Parathyroid adenoma (tissue), 2 donors: Measurements from ENCODE around the gene RANBP3.
"Not testable (repeated sequence)": the region's sequence is repeated elsewhere in the genome, so short reads cannot be mapped to it uniquely, and the experiment has no call there.

ENCODE experiments used
- H2AFZ ChIP-seq: fragments of 300-600 bp; sonication (generic); one replicate; pipeline ENCODE4 v1.7.0; 2017; ENCODE audit warnings: antibody characterized with exemption, mild to moderate bottlenecking
- H3K27ac ChIP-seq: fragments of 300-600 bp; sonication (generic); one replicate; pipeline ENCODE4 v1.7.0; 2017
- H3K27me3 ChIP-seq: fragments of 300-600 bp; sonication (generic); one replicate; pipeline ENCODE4 v1.7.0; 2017; ENCODE audit warnings: low read length; ENCODE audit not compliant: control insufficient read depth, insufficient read depth
- H3K36me3 ChIP-seq: fragments of 300-600 bp; sonication (generic); one replicate; pipeline ENCODE4 v1.7.0; 2017; ENCODE audit warnings: low read length; ENCODE audit not compliant: control insufficient read depth, insufficient read depth
- H3K4me1 ChIP-seq: fragments of 300-600 bp; sonication (generic); one replicate; pipeline ENCODE4 v1.7.0; 2017; ENCODE audit warnings: control low read depth
- H3K4me2 ChIP-seq: fragments of 300-600 bp; sonication (generic); one replicate; pipeline ENCODE4 v1.7.0; 2017; ENCODE audit warnings: low read length
- H3K4me3 ChIP-seq: fragments of 300-600 bp; sonication (generic); one replicate; pipeline ENCODE4 v1.7.0; 2017; ENCODE audit warnings: low read depth, low read length
- H3K79me2 ChIP-seq: fragments of 300-600 bp; sonication (generic); one replicate; pipeline ENCODE4 v1.7.0; 2017; ENCODE audit warnings: control low read depth
- H3K9ac ChIP-seq: fragments of 300-600 bp; sonication (generic); one replicate; pipeline ENCODE4 v1.7.0; 2017; ENCODE audit warnings: mild to moderate bottlenecking
- H3K9me3 ChIP-seq: fragments of 300-600 bp; sonication (generic); one replicate; pipeline ENCODE4 v1.7.0; 2017; ENCODE audit warnings: low read length; ENCODE audit not compliant: control insufficient read depth
- TF ChIP-seq, protein P1 (sequence below): fragments of 300-600 bp; sonication (generic); IDR thresholded peaks from one replicate; pipeline ENCODE4 v1.7.0; 2017; ENCODE audit warnings: antibody characterized with exemption, mild to moderate bottlenecking
- donor health status: primary hyperparathyroidism.

The RANBP3 gene

DNA sequence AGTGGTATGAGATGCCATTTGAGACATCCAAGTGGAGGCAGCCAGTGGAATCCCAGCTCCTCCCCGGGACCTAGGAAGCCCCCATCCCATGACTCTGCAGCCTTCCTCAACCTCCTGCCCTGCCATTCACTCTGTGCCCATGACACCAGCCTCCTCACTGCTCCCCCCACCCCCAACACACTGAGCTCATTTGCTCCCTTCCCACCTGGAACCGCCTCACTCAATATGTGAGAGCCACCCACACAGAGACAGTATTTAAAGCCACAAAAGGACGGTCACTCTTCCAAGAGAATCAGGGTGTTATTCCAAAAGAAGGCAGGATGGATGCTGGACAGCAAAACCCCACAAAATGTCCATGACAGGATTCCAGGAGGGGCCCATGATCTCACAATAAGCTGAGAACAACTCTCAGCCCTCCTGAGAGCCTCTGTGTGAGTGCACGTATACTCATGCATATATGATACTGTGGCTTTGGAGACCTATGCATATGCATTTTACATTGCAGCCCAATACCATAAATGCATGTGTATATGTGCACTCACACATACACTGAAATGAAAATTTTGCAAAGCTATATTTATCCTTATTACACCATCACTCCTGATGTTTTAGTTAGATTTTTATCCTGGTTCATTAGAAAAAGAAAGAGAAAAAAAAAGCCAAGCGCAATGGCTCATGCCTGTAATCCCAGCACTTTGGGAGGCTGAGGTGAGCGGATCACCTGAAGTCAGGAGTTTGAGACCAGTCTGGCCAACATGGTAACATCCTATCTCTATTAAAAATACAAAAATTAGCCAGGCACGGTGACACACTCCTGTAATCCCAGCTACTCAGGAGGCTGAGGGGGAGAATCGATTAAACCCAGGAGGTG is 10.8 kb upstream of the RANBP3 start:
- Histone ChIP-seq H3K27me3 (no peaks in the 10 kb centered on the region), H3K9me3 (no peaks in the 10 kb centered on the region), H3K4me2 (no peak overlapping the region), H3K9ac (no peak overlapping the region), H3K4me1 (peaks cover 7% of the 10 kb centered on the region), H3K79me2 (no peaks in the 10 kb centered on the region), H2AFZ (no peak overlapping the region), H3K27ac (no peak overlapping the region), H3K4me3 (no peak overlapping the region), H3K36me3 (no peaks in the 10 kb centered on the region)
- TF ChIP-seq, protein P1, sequence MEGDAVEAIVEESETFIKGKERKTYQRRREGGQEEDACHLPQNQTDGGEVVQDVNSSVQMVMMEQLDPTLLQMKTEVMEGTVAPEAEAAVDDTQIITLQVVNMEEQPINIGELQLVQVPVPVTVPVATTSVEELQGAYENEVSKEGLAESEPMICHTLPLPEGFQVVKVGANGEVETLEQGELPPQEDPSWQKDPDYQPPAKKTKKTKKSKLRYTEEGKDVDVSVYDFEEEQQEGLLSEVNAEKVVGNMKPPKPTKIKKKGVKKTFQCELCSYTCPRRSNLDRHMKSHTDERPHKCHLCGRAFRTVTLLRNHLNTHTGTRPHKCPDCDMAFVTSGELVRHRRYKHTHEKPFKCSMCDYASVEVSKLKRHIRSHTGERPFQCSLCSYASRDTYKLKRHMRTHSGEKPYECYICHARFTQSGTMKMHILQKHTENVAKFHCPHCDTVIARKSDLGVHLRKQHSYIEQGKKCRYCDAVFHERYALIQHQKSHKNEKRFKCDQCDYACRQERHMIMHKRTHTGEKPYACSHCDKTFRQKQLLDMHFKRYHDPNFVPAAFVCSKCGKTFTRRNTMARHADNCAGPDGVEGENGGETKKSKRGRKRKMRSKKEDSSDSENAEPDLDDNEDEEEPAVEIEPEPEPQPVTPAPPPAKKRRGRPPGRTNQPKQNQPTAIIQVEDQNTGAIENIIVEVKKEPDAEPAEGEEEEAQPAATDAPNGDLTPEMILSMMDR: no peak

DNA sequence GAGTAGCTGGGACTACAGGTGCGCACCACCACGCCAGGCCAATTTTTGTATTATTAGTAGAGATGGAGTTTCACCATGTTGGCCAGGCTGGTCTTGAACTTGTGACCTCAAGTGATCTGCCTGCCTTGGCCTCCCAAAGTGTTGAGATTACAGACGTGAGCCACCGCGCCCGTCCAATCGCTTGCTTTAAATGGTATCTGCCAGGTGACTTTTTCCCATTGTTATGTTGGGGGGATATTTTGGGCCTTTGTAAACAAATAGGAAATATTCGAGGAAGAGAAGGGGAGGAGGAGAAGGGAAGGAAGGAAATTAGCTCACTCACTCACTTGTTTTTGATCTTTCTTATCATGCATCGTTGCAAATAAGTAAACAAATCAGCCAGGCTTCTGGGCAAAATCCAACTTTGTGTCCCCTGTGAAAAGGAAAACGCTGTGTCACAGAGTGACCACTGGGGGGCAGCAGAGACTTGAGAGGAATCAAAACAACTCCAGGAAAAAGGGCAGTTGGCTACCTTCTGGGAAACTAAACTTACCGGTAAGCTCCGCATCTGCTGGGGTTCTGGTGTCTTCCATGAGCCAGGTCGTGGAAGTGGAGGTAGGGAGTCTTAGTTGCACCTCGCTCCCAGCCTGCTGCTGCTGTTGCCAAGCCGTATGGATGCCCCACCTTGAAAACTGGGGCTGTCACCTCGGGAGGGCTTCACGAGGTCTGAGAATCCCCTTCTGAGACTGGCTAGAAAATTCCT is 9.3 kb upstream of the RANBP3 start:
- H3K4me2 ChIP-seq: peak overlapping the region; percentile 71
- no peaks in the 10 kb centered on the region for H3K79me2 ChIP-seq
- no peaks in the 10 kb centered on the region for H3K36me3 ChIP-seq
- no peak overlapping the region for H3K4me3 ChIP-seq
- TF ChIP-seq, protein P1: peak; percentile 93
- H2AFZ ChIP-seq: peak overlapping the region; percentile 88
- H3K9ac ChIP-seq: no peak overlapping the region
- no peaks in the 10 kb centered on the region for H3K9me3 ChIP-seq
- no peaks in the 10 kb centered on the region for H3K27me3 ChIP-seq
- H3K4me1 ChIP-seq: peaks cover 7% of the 10 kb centered on the region
- H3K27ac ChIP-seq: no peak overlapping the region

DNA sequence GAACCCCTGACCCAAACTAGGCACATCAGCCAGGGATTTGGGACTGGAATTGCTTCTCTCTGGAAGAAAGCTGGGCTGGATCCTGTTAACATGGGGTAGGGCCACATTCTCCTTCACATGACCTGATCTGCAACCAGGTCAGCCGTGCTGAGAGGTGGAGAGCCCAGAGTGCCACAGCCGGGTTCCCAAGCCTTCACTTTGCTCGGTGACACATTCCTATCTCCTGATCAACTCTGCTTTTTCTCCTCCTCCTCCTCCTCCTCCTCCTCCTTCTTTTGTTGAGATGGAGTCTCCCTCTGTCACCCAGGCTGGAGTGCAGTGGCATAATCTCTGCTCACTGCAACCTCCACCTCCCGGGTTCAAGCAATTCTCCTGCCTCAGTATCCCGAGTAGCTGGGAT is 7.9 kb upstream of the RANBP3 start:
- not testable (repeated sequence) for H3K27ac ChIP-seq, H3K9me3 ChIP-seq, H3K9ac ChIP-seq, H3K4me1 ChIP-seq, H3K4me3 ChIP-seq, H3K79me2 ChIP-seq, H3K4me2 ChIP-seq, H3K36me3 ChIP-seq, H3K27me3 ChIP-seq, H2AFZ ChIP-seq

DNA sequence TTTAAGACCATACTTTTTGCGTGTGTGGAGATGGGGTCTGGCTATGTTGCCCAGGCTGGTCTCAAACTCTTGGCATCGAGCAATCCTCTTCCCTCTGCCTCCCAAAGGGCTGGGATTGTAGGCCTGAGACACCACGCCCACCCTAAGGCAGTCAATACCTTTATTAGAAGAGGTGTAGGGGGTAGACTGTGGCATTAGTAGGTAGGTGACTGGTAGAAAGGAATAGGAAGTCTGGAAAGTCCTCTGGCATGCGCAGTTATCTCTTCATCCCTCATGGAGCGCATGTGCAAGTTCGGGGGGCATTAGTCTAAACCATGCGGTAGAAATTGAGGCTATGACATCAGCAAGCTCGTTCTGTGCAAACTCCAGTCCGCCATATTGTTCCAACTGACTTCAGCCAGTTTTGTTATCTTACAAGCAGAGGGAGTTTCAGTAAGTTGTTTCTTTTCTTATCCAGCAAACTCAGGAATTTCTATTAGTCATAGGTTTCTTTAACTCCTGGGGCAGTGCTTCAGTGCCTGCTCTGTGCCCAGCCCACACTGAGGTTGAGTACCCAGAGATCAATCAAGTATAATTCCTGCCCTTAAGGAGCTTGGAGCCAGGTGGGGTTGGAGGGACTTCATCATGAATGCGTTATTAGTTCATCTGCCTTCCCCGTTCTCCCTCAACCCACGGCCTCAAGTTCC is 7.3 kb upstream of the RANBP3 start:
- no peaks in the 10 kb centered on the region for H3K36me3 ChIP-seq
- no peak overlapping the region for H3K4me2 ChIP-seq
- H3K9me3 ChIP-seq: no peaks in the 10 kb centered on the region
- no peak overlapping the region for H3K9ac ChIP-seq
- H3K4me1 ChIP-seq: peaks cover 7% of the 10 kb centered on the region
- TF ChIP-seq, protein P1: no peak
- H3K79me2 ChIP-seq: no peaks in the 10 kb centered on the region
- H3K27me3 ChIP-seq: no peaks in the 10 kb centered on the region
- H3K4me3 ChIP-seq: no peak overlapping the region
- H3K27ac ChIP-seq: no peak overlapping the region
- no peak overlapping the region for H2AFZ ChIP-seq

DNA sequence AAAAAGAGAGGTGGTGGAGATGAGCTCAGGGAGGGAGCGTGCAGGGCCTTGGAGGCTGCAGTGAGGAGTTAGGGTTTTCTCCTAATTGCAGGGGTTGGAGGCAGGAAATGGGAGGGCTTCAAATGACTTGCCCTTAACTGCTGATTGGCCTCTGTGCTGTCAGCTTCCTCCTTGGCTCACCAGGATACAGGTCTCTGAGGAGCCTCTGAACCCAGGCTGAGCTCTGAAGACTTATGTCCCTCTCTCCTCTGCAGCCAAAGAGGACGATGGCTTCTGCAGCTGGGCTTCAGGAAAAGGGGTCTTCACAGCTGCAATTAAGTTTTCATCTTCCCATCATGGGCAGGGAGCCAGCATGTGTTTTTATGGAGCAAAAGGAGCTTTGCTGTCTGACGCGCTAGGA is 6.7 kb upstream of the RANBP3 start:
- Histone ChIP-seq H3K27ac (no peak overlapping the region), H2AFZ (no peak overlapping the region), H3K36me3 (no peaks in the 10 kb centered on the region), H3K9ac (no peak overlapping the region), H3K4me2 (no peak overlapping the region), H3K79me2 (no peaks in the 10 kb centered on the region), H3K4me3 (no peak overlapping the region), H3K9me3 (no peaks in the 10 kb centered on the region), H3K27me3 (no peaks in the 10 kb centered on the region), H3K4me1 (peaks cover 7% of the 10 kb centered on the region)
- TF ChIP-seq, protein P1: no peak
